Breast epithelium (tissue), 4 donors: ENCODE data around the gene E2F4. TPM values are rescaled to one million over a fixed set of nuclear protein-coding genes. Genes with fewer than 3 reads are reported as not detected.

Source experiments
- DNase-seq, 2 donors: peaks; one replicate each; pipeline ENCODE4 v3.0.0-alpha.2; 2019; ENCODE audit warnings: low spot score in 2 of 2
- H3K27ac ChIP-seq, 2 donors: fragments of 200-600 bp; sonication (generic) in 1 of 2; one replicate each; pipeline ENCODE4 v1.5.1; 2016 to 2019; ENCODE audit warnings: mild to moderate bottlenecking in 1 of 2
- H3K27me3 ChIP-seq, 2 donors: fragments of 200-600 bp; sonication (generic) in 1 of 2; one replicate each; pipeline versions ENCODE4 v1.5.1 to v1.6.0; 2017 to 2019; ENCODE audit warnings: control low read depth in 1 of 2, mild to moderate bottlenecking in 1 of 2
- H3K36me3 ChIP-seq: fragments of 200-600 bp; one replicate; pipeline ENCODE4 v1.5.1; 2019
- H3K4me1 ChIP-seq, 2 donors: fragments of 200-600 bp; sonication (generic); one replicate each; pipeline ENCODE4 v1.5.1; 2016 to 2019; ENCODE audit warnings: control low read depth in 1 of 2
- H3K4me3 ChIP-seq, 3 donors: fragments of 200-600 bp; sonication (generic); 1 replicate in 2 of 3; 2 replicates in 1 of 3; pipeline ENCODE4 v1.5.1; 2016 to 2019; ENCODE audit warnings: mild to moderate bottlenecking in 3 of 3, moderate library complexity in 2 of 3
- H3K9me3 ChIP-seq, 2 donors: fragments of 200-600 bp; sonication (generic) in 1 of 2; one replicate each; pipeline ENCODE4 v1.5.1; 2016 to 2019; ENCODE audit warnings: control low read depth in 1 of 2
- CTCF ChIP-seq, 3 donors: fragments of 450-650 bp; IDR thresholded peaks; one replicate each; pipeline ENCODE4 v1.5.1; 2016 to 2017; ENCODE audit warnings: antibody characterized with exemption in 3 of 3, mild to moderate bottlenecking in 3 of 3, moderate library complexity in 3 of 3
- POLR2A ChIP-seq: fragments of 450-650 bp; IDR thresholded peaks from one replicate; pipeline ENCODE4 v1.6.1; 2016; ENCODE audit warnings: antibody characterized with exemption, mild to moderate bottlenecking, moderate library complexity
- POLR2AphosphoS5 ChIP-seq, 3 donors: sonication (generic); formaldehyde crosslinking; IDR thresholded peaks; one replicate each; pipeline ENCODE4 v1.6.1; 2017; ENCODE audit warnings: antibody characterized with exemption in 3 of 3
- intact Hi-C: fragments of 100-400 bp; cut with DNase I; formaldehyde crosslinking; loops from one replicate; pipeline ENCODE4 v1.15.1; 2023; ENCODE audit warnings: low total_unique reads
- total RNA-seq, 3 donors: library from RNA; depleted of rRNA; stranded (reverse); fragments of >200 nt; gene quantifications; one replicate each; pipeline ENCODE4 v1.1.0, GENCODE V29; 2016

E2F4 gene
- total RNA-seq, 3 donors from 2014 or later: 74.1 to 86.9 (median 76.1) TPM

- Histone ChIP-seq H3K36me3 (no peaks in the 10 kb centered on the region), H3K27ac (peak overlapping the region in 1 of 2 donors; percentile 29), H3K9me3 (no peaks in the 10 kb centered on the region), H3K4me1 (peaks cover 9 to 17% of the 10 kb centered on the region in 2 donors), H3K4me3 (no peak overlapping the region), H3K27me3 (no peaks in the 10 kb centered on the region)
- DNase-seq: no peak
- intact Hi-C loops: no loop called here
- TF ChIP-seq POLR2AphosphoS5 (IDR thresholded peaks at IDR 0.05) (no peak), POLR2A (no peak), CTCF (IDR thresholded peaks at IDR 0.05) (no peak)
Measured at GRCh38 chr16:67236563-67237395, 44.8 kb downstream of the E2F4 start.

- DNase-seq: no peak
- intact Hi-C loops: no loop called here
- H3K27ac ChIP-seq: no peak overlapping the region
- no peaks in the 10 kb centered on the region for H3K36me3 ChIP-seq
- no peaks in the 10 kb centered on the region for H3K27me3 ChIP-seq
- no peak overlapping the region for H3K4me3 ChIP-seq
- TF ChIP-seq POLR2AphosphoS5 (IDR thresholded peaks at IDR 0.05) (no peak), POLR2A (no peak), CTCF (IDR thresholded peaks at IDR 0.05) (no peak)
- H3K4me1 ChIP-seq: peaks cover 9 to 26% of the 10 kb centered on the region in 2 donors
- no peaks in the 10 kb centered on the region for H3K9me3 ChIP-seq
Measured at GRCh38 chr16:67237396-67238277, 45.7 kb downstream of the E2F4 start.

GRCh38 chr16:67238278-67238575 is 46.3 kb downstream of the E2F4 start:
- no peak overlapping the region for H3K27ac ChIP-seq
- H3K27me3 ChIP-seq: no peaks in the 10 kb centered on the region
- no peaks in the 10 kb centered on the region for H3K9me3 ChIP-seq
- no peak overlapping the region for H3K4me3 ChIP-seq
- TF ChIP-seq CTCF (IDR thresholded peaks at IDR 0.05) (no peak), POLR2A (no peak), POLR2AphosphoS5 (IDR thresholded peaks at IDR 0.05) (no peak)
- intact Hi-C loops: no loop called here
- DNase-seq: no peak
- H3K36me3 ChIP-seq: no peaks in the 10 kb centered on the region
- H3K4me1 ChIP-seq: peaks cover 9 to 26% of the 10 kb centered on the region in 2 donors

DNA sequence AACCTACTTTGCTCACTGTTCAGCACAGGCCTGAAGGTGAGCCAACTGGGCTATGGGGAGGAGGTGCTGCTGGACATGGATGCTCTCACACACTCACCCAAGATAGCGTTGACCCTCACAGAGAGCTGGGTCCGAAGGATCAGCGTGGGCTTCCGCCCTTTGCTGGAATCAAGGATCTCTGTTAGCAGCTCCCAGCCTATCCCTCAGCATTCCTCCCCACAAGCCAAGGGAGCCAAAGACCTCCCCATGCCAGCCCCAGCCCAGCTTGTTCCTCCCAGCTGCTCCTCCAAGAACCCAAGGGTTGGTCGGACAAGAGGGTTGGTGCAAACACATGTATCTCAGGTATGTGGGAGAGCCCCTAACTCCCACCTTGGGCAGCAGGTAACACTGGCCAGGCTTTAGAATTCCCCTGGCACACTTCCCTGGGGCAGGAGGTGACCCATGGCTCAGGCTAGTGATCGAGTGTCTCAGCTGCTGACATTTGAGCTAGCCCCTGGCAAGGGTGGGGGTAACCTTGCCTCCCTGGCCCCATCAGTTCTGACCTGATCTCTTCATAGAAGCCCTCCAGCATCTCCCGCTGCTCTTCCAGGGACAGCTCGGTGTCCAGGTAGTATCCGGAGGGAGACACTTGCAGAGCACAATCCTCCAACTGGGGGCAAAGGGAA is 47.0 kb downstream of the E2F4 start:
- no peaks in the 10 kb centered on the region for H3K27me3 ChIP-seq
- H3K4me3 ChIP-seq: no peak overlapping the region
- peaks cover 9 to 26% of the 10 kb centered on the region in 2 donors for H3K4me1 ChIP-seq
- no peak for TF ChIP-seq POLR2A
- TF ChIP-seq CTCF (IDR thresholded peaks at IDR 0.05): no peak
- no peak for TF ChIP-seq POLR2AphosphoS5 (IDR thresholded peaks at IDR 0.05)
- H3K9me3 ChIP-seq: no peaks in the 10 kb centered on the region
- H3K27ac ChIP-seq: no peak overlapping the region
- H3K36me3 ChIP-seq: no peaks in the 10 kb centered on the region
- DNase-seq: no peak
- intact Hi-C loops: no loop called here
